IMR-90 (cell line): ENCODE measurements around the gene SARDH.

Source experiments
- CHD1 ChIP-seq: IDR thresholded peaks from 2 replicates; pipeline ENCODE4 v1.6.1; 2012; ENCODE audit warnings: low read depth, low read length, improper control_type of control experiment
- MXI1 ChIP-seq: IDR thresholded peaks from 2 replicates; pipeline ENCODE4 v1.6.1; 2012; ENCODE audit warnings: low read depth, mild to moderate bottlenecking, low read length, moderate library complexity, borderline replicate concordance
- POLR2A ChIP-seq: IDR thresholded peaks from 2 replicates; pipeline ENCODE4 v1.6.1; 2012; ENCODE audit warnings: mild to moderate bottlenecking, low read depth, low read length
- RAD21 ChIP-seq: IDR thresholded peaks from 2 replicates; pipeline ENCODE4 v1.6.1; 2012; ENCODE audit warnings: low read length, improper control_type of control experiment
- RFX5 ChIP-seq: IDR thresholded peaks from 2 replicates; pipeline ENCODE4 v1.8.0; 2012; ENCODE audit warnings: low read depth, mild to moderate bottlenecking, low read length, moderate library complexity
- TF ChIP-seq, protein P1 (sequence below): conservative IDR thresholded peaks from 2 replicates; pipeline ENCODE4 v1.5.1; 2012; ENCODE audit warnings: mild to moderate bottlenecking, low read depth, low read length, improper control_type of control experiment

DNA sequence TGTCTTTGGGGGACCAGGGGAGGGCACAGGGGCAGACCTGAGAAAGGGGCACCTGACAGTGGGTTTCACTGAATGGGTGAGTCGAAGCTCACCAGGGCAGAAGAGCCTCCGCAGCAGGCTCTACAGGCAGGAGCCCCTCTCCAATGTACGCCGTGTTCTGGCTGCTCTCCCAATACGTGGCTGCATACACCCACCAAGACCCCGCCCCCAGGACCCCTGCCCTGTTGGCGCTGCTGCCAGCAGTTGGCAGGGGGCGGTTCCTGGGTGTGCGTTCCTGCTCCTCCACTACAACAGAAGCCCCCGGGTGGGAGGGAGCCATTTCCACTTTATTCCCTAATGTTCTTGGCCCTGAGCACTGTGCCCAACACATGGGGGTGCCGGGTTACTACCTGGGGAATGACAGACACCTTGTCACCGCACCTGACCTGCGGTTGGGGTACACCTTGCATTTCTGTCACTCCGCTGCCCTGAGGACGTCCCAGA, 30.3 kb downstream of the SARDH start:
- TF ChIP-seq, protein P1, sequence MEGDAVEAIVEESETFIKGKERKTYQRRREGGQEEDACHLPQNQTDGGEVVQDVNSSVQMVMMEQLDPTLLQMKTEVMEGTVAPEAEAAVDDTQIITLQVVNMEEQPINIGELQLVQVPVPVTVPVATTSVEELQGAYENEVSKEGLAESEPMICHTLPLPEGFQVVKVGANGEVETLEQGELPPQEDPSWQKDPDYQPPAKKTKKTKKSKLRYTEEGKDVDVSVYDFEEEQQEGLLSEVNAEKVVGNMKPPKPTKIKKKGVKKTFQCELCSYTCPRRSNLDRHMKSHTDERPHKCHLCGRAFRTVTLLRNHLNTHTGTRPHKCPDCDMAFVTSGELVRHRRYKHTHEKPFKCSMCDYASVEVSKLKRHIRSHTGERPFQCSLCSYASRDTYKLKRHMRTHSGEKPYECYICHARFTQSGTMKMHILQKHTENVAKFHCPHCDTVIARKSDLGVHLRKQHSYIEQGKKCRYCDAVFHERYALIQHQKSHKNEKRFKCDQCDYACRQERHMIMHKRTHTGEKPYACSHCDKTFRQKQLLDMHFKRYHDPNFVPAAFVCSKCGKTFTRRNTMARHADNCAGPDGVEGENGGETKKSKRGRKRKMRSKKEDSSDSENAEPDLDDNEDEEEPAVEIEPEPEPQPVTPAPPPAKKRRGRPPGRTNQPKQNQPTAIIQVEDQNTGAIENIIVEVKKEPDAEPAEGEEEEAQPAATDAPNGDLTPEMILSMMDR, result no peak
- no peak for TF ChIP-seq CHD1
- TF ChIP-seq RAD21, result no peak
- no peak for TF ChIP-seq MXI1
- no peak for TF ChIP-seq POLR2A
- no peak for TF ChIP-seq RFX5
